ENCODE data around the gene GH1. TPM values are rescaled to one million over a fixed set of nuclear protein-coding genes. Genes with fewer than 3 reads are reported as not detected.

Gene GH1
- total RNA-seq, 6 donors from 2014 or later = not detected

DNA sequence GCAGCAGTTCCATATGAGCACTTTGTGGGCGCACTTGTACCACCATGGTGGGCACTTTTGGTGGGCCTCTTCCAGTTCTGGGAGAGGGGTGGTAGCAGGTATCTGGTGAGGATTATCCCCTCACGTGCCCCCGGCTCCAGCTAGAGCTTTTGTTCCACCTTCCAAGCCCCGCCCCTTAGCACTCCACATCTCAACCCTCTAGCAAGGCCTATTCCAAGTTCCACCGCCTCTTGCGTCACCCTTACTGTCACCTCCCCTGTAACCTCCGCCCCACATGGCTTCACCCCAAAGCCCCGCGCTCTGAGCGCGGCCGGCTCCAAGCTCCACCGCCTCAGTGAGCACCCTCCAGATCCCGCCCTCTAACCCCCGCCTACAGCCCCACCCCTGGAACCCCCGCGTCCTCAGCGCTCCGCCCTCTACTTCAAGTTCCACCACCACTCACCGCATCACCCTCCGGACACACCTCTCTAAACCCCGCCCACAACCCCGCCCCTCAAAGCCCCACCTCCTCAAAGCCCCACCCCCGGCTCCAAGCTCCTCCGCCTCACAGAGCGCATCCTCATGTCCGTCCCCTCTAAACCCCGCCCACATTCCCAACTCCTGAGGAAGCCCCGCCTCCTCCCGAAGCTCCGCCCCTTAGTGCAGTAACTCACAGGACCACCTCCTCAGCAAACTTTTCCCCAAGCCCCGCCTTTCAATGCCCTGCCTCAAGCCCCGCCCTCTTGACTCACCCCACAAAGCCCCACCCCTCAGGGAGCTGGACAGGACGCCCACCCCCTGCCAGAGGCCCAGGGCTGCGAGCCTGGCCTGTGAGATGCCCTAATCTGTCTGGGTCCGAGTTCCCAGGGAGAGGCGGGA, 42.9 kb upstream of the GH1 start:
- Histone ChIP-seq H3K9me3 (no peaks in the 10 kb centered on the region), H3K27ac (peak overlapping the region in 1 of 4 donors; percentile 71), H3K27me3 (no peaks in the 10 kb centered on the region), H3K36me3 (no peaks in the 10 kb centered on the region), H3K4me3 (peak overlapping the region in 3 of 4 donors; percentile 22 to 37 (median 29)), H3K4me1 (peaks cover 9 to 23% (median 16%) of the 10 kb centered on the region in 4 donors)
- peak; percentile 80 to 87 for DNase-seq
- WGBS, 2 donors = 34 to 44% methylated on average over 32 to 37 of the region's 37 CpGs
- peak; percentile 65 to 71 for ATAC-seq (ENCODE audit: low FRiP score in 2 of 2)
- no peak for TF ChIP-seq POLR2AphosphoS5 (IDR thresholded peaks at IDR 0.05)
- TF ChIP-seq, protein P1, sequence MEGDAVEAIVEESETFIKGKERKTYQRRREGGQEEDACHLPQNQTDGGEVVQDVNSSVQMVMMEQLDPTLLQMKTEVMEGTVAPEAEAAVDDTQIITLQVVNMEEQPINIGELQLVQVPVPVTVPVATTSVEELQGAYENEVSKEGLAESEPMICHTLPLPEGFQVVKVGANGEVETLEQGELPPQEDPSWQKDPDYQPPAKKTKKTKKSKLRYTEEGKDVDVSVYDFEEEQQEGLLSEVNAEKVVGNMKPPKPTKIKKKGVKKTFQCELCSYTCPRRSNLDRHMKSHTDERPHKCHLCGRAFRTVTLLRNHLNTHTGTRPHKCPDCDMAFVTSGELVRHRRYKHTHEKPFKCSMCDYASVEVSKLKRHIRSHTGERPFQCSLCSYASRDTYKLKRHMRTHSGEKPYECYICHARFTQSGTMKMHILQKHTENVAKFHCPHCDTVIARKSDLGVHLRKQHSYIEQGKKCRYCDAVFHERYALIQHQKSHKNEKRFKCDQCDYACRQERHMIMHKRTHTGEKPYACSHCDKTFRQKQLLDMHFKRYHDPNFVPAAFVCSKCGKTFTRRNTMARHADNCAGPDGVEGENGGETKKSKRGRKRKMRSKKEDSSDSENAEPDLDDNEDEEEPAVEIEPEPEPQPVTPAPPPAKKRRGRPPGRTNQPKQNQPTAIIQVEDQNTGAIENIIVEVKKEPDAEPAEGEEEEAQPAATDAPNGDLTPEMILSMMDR (IDR thresholded peaks at IDR 0.05) = no peak
- no peak for TF ChIP-seq EP300 (IDR thresholded peaks at IDR 0.05)
- no peak for TF ChIP-seq POLR2A (IDR thresholded peaks at IDR 0.05)

DNA sequence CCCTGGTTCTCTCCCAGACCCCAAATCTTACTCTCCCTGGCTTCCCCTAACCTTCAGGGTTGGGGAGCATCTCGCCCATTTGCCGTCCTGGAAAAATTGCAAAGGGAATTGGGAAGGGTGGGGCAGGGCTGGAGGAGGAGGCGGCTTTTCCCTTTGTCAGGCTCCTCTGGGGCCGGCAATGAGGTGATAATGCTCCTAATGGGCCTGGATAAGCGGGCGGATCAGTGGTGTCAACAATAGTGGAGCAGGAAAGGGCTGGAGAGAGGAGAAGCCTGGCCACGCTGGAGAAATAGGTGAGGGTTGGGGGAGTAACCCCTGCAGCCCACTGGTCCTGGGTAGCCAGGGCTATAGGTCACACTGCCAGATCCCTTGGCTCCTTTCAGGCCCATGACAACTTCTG, 41.8 kb upstream of the GH1 start:
- peaks cover 9 to 23% (median 16%) of the 10 kb centered on the region in 4 donors for H3K4me1 ChIP-seq
- no peak for DNase-seq

GRCh38 chr17:63960006-63960405, 41.4 kb upstream of the GH1 start:
- H3K4me1 ChIP-seq = peaks cover 9 to 23% (median 16%) of the 10 kb centered on the region in 4 donors
- no peak overlapping the region for H3K27ac ChIP-seq
- ATAC-seq (ENCODE audit: low FRiP score in 2 of 2) (no peak), DNase-seq (no peak)
- no peaks in the 10 kb centered on the region for H3K9me3 ChIP-seq
- no peaks in the 10 kb centered on the region for H3K27me3 ChIP-seq
- TF ChIP-seq POLR2A (IDR thresholded peaks at IDR 0.05) = no peak
- TF ChIP-seq EP300 (IDR thresholded peaks at IDR 0.05) = no peak
- TF ChIP-seq, protein P1 (IDR thresholded peaks at IDR 0.05) = no peak
- TF ChIP-seq POLR2AphosphoS5 (IDR thresholded peaks at IDR 0.05) = no peak
- H3K4me3 ChIP-seq = no peak overlapping the region
- H3K36me3 ChIP-seq = no peaks in the 10 kb centered on the region
- 87 to 93% methylated on average over 6 to 9 of the region's 9 CpGs for WGBS, 2 donors

More for the DNA sequence above, 41.8 kb upstream of the GH1 start:
- H3K4me3 ChIP-seq = no peak overlapping the region
- no peaks in the 10 kb centered on the region for H3K36me3 ChIP-seq
- H3K9me3 ChIP-seq = no peaks in the 10 kb centered on the region
- H3K27me3 ChIP-seq = no peaks in the 10 kb centered on the region
- WGBS, 2 donors = 84% methylated on average over 7 of the region's 7 CpGs
- TF ChIP-seq POLR2AphosphoS5 (IDR thresholded peaks at IDR 0.05) = no peak
- TF ChIP-seq, protein P1 (IDR thresholded peaks at IDR 0.05) = no peak
- no peak for TF ChIP-seq EP300 (IDR thresholded peaks at IDR 0.05)
- TF ChIP-seq POLR2A (IDR thresholded peaks at IDR 0.05) = no peak
- no peak overlapping the region for H3K27ac ChIP-seq
- no peak for ATAC-seq (ENCODE audit: low FRiP score in 2 of 2)

GRCh38 chr17:63956296-63956920, 37.8 kb upstream of the GH1 start:
- Histone ChIP-seq H3K4me3 (no peak overlapping the region), H3K36me3 (no peaks in the 10 kb centered on the region), H3K27ac (no peak overlapping the region), H3K9me3 (no peaks in the 10 kb centered on the region), H3K4me1 (peaks cover 4 to 8% (median 6%) of the 10 kb centered on the region in 4 donors), H3K27me3 (no peaks in the 10 kb centered on the region)
- DNase-seq (no peak), ATAC-seq (ENCODE audit: low FRiP score in 2 of 2) (no peak)
- WGBS, 2 donors = 95 to 97% methylated on average over 5 of the region's 5 CpGs
- TF ChIP-seq, protein P1 (IDR thresholded peaks at IDR 0.05) = no peak
- no peak for TF ChIP-seq EP300 (IDR thresholded peaks at IDR 0.05)
- no peak for TF ChIP-seq POLR2A (IDR thresholded peaks at IDR 0.05)
- no peak for TF ChIP-seq POLR2AphosphoS5 (IDR thresholded peaks at IDR 0.05)

Data from upper lobe of left lung (tissue), 6 donors.